Activated CD4-positive, alpha-beta T cell treated with anti-CD3 and anti-CD28 coated beads, Interleukin-2, Interleukin-4, amounts not matched to agents 100 ng/mL and 50 ng/mL, durations not matched to agents 16 hours and 8 hours (primary cell): ENCODE measurements around the gene PRKG1.

Source experiments
- DNase-seq: peaks from one replicate; pipeline ENCODE4 v3.0.0-alpha.2; 2020; ENCODE audit warnings: low spot score

The PRKG1 gene

DNA sequence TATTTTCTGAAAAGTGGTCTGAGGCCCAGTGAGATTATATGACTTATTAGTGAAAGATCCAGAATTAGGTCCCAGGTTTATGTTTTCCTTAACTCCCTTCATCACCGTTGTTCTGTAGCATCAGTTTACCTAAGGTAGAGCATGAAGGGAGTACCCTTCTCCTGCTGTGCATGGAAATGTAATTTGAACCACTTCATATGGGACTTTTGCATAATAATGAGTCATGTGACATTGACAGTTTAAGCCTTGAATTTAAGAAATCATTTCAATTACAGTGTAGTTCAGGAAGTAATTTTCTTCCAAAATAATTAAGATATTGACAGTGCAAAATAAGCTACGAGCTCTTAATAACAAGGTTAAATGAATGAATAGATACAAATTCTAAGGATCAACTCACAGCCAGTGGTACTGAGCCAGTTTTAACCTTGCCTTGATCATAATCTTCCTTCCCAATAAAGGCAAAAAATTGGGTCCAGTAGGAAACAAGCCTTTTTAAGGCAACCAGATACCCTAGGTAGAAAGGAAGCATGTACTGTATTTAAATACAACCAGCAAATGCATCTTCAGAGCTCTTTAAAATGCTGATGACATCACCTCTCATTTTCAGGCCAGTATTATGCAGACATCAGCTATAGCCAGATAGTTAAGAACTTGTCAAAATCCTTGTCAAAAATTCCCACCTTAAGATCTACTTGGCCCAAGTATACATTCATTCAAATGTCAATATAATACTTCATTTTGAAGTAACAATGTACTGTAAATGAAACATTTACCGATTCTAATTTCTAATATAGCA, 1191.0 kb downstream of the PRKG1 start:
- no peak for DNase-seq

DNA sequence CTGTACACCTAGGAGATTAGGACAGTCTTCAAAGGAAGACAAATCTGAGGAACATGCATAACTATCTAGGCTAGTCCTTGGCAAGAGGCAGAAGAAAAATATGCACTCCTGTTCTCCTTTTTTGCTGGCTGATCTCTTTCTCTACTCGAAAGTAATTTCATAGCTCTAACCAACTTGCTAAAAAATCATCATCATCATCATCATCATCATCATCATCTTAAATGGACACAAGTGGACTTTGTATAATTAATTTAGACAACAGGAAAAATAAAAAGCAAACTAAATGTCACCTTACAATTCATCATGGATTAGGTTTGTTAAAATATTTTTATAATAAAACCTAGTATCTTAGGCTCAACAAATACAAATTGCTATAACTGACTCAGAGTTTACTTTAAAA, 1192.6 kb downstream of the PRKG1 start:
- no peak for DNase-seq

DNA sequence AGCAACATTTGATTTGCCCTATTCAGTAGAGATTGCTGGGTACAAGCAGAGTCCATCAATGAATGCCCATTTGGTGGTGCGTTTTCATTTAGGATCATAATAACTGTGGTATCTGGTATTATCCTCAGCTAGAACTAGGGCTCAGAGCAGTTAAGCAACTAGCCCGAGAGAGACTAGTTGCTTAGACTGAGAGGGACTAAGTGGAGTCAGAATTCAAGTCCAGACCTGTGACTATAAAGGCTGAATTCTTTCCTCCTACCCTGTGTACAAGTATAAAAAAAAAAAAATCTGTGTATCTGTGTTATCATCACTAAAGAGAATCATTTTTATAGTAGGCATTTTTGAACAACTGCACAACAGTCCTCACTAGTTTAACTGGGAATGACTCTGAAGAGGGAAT, 1194.5 kb downstream of the PRKG1 start:
- DNase-seq: no peak

DNA sequence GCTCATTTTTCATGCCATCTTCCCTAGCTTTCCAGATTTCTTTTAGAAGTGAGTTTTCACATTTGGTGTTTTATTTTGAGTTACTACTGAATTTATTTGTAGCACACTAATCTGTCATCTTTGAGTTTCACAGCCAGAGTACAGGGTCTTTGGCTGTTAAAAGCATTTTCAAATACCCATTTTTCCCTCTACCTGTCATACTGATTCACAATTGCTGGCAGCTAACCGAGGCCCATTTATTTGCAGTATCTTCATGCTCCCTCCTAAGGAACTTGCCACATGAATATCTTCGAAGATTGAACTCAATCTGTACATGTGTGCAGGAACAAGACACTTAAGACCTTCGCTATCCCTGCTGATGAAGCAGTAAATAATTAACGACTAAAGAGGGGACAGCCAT, 1194.9 kb downstream of the PRKG1 start:
- DNase-seq: no peak

DNA sequence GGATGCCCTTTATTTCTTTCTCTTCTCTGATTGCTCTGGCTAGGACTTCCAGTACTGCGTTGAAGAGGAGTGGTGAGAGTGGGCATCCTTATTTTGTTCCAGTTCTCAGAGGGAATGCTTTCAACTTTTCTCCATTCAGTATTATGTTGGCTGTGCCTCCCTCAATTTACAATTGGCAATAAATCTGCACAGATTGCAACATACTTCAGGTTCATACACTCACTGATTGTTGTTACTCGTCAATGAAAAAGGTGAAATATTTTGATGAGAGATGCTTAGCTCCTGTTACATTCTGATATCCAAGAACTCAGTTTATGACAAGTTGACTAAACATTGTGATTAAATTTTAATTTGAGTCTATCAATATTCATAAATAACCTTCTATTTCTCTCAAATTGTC, 1201.9 kb downstream of the PRKG1 start:
- DNase-seq: no peak

DNA sequence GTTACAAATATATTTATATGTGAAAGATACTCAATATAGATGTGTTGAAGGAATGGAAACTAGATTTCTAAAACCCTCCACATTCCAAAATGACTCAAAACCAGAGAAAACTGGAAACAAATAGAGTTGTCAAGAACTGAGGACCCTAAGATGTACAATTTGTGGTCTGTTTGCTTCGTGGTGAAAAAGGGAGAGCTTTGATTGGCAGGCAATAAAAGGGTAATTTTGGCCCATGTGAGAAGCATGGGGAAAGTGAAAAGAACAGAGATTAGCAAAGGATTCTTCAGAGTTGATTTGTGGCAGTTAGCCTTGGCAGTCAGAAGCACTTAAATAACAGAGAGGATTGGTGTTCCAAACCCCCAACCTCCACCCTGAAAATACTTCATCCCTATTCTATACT, 1202.7 kb downstream of the PRKG1 start:
- DNase-seq: no peak

DNA sequence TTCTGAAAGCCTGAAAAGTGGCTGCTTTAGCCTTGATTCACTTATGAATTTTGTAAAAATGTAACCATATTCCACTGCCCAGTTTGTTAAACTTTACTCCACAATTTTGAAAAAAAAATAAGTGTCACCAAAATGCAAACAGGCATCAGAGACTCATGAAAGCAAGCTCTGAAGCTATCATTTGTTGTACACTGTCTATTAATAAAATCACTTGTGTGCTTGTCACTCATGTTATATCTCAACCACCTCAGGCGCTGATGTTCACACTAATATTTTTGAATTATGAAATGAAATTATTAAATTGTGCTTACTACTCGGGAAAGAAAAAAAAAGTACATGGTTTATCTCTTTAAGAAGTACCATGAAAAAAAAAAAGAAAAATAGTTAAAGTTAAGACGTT, 1205.3 kb downstream of the PRKG1 start:
- no peak for DNase-seq

DNA sequence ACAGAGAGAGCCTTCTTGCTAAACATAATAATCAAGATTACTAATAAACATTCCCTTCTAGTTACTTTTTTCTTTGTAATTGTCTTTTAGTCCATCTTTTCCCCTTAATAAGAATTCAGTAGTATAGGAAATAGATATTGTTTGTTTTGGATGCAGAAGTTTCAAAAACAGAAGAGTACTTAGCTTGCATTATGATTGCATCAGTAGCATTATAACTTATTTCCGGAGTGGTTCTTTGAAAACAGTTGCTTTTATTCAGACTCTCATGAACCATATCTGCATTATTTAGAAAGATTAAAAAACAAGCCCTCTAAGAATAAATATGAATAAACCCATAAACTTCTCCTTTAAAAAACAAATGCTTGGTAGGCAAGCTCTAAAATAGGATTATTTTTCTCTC, 1205.8 kb downstream of the PRKG1 start:
- no peak for DNase-seq

DNA sequence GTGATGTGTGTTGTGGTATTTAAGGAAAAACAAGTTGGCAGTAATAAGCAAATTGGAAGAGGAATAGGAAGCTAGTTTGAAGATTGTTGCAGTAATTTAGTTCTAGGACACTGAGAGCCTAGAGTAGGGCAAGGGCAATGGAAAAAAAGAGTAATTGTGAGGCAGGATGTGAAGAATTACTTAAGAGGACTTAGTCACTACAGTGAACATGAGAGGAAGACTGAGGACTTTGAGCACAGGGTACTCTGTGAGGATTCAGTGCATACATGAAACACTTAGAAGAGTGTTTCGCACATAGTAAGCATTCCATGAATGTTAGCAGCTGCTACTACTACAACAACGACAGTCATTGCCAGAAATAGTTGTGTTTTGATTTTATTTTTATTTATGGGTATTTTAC, 1208.9 kb downstream of the PRKG1 start:
- DNase-seq: no peak

DNA sequence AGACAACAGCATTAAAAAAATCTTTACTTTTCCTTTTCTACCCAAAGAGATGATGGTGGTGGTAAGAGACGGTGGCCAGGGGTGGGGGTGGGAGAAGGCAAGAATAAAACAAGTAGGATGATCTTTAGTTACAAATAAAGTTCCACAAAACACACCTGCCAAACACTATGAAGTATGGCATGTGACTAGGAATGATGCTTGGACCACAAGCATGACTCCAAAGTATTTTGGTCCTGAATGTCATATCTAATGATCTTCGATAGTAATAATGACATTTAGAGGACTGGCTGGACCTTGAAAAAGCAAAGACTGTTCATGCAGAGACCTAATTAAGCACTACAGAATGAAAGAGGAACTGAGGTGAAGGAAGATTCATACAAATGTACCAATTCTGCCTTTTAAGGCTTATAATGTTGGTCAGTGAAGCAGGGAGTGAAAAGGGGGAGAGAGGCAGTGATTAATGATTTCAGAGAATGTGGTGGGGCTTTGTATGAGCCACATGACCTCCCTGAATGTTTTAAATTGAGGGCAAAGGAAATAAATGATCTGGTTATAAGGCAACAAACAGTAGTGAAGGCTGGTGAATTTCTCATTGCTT, 1210.2 kb downstream of the PRKG1 start:
- no peak for DNase-seq

DNA sequence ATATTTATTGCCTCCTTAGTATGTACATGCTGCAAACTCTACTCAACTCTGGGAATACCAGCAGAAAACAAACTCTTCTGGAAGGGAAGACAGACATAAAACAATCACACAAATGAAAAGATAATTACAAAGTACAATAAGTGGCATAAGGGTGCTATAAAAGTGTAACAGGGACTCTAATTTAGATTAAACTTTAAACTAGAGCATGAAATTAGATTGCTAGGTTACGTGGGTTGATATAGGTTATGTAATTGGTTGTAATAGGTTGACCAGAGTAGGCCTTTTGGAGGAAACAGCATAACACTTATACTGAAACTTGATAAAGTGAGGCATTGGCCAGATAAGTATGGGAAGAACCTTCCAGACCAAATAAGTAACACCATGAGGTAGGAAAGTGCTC, 1213.6 kb downstream of the PRKG1 start:
- DNase-seq: no peak

DNA sequence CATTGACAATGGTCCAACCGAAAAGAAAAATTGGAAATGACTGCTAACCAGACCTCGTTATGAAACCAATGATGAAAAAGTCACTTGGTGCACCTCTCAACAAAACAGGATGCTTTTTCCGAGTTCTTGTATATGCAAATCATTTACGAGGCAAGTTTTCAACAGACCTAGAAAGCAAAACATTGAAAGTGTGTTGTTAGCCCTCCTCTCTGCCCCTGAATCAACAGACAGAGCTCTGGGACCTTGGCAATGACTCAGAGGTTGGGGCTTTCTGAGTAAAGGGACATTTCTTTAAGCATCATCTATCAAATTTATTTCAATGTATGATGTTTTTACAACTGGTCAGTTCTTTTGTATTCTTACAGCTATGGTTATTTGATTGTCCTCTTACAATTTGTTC, 1223.5 kb downstream of the PRKG1 start:
- DNase-seq: no peak

DNA sequence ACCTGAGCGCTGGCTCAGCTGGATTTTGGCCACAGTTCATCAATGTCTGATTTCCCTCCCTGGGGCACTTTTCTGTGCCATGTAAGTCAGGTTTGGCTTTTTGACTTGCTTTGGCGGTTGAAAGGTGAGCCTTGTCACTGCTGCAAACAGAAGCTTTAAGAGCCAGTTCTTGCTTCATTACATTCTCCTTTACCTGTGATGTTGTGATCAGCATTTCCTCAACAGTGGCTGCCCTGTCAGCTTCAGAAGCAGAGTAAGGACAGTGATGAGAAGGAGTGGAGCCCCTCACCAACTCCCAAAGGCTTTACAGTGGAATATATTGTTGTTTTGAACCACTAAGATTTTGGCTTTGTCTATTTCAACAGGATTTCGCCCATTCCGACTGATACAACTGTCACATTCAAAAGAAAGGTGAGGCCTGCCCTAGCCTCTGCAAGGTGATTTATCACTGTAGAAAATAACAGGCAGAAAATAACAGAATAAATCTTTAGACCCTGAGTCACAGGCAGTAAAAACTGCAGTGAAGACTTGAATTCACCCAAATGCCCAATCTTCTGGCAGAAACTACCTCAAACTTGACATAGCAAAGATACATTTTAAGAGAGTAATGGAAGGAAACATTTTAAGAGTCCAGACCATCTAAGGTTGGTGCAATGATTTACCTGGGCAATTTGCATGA, 1226.5 kb downstream of the PRKG1 start:
- DNase-seq: no peak

DNA sequence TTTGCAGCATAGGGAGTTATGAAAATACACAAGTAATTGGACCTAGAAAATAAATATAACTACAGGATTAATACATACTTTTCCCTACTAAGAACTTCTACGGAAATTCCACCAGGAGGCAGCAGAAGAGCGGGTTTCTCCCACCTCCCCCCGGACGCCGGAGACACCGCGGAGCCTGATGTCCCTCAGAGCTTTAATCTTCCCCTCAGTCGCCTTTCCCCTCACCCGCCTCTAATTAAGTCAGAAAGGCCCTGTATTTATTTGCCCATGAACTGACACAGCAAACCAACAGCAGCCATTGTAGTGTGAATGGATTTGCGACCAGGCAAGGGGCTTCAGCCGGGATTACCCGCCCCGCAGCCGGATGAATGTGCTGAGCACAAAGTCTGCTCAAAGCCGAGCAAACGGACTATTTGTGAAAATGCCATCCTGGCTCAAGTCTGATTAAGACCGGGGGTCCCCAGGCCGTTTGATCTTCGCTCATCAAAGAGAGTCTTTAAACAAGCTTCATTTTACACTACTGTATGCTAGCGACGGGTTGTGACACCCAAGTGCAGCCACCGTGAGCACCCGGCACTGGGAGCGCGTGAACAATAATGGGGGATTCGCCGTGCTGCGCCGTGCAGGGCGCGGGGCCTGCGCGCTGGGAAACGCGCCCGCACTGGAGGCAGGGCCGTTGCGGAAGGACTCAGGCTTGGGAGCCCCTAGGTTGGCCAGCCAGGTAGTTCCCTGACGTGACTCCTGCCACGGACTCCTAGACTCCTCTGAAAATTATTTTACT, 1234.2 kb downstream of the PRKG1 start:
- peak; percentile 29 for DNase-seq

DNA sequence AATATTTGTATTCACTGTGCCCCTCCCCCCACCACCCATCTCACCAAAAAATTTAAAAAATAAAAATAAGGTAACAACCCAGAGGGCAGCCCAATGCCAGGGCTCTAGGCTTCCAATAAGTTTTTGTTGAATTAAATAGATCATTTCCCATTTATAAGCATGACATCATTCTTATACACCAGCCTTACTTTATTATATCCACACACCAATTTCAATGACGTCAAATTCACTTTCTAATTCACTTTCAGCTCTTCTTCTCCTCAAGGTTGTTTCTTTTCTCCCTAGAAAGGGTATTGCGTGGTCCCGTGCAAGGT, 1238.6 kb downstream of the PRKG1 start:
- no peak for DNase-seq

DNA sequence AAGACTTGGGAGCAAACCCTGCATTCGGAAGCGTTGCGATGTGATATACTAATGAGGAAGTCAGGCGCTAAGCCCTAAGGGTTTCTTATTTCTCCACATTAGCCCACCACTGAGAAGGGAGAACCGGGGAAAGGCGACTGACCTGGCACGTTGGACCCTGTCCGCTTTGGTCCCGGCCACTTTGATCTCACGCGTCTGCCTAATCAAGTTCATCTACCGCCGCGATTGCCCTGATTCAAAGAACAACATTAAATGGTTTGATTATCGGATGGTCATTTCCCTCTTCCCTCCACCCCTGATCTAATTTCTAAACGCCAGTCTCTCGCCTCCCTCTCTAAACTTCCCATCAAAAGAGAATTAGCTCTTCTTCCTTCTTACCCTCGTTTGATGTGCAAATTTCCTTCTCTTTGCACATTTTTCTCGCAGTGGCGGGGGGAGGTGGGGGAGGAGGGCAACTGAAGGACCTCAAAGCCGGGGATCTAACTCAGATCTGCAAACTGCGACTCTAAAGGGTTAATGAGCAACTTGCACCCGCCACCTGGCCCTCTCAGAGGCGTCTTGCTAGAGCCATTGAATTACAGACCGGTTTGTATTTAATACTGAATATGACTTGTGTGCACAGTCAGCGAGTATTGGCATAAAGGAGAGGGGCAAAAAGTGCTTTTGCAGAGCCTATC, 1239.1 kb downstream of the PRKG1 start:
- DNase-seq: no peak

DNA sequence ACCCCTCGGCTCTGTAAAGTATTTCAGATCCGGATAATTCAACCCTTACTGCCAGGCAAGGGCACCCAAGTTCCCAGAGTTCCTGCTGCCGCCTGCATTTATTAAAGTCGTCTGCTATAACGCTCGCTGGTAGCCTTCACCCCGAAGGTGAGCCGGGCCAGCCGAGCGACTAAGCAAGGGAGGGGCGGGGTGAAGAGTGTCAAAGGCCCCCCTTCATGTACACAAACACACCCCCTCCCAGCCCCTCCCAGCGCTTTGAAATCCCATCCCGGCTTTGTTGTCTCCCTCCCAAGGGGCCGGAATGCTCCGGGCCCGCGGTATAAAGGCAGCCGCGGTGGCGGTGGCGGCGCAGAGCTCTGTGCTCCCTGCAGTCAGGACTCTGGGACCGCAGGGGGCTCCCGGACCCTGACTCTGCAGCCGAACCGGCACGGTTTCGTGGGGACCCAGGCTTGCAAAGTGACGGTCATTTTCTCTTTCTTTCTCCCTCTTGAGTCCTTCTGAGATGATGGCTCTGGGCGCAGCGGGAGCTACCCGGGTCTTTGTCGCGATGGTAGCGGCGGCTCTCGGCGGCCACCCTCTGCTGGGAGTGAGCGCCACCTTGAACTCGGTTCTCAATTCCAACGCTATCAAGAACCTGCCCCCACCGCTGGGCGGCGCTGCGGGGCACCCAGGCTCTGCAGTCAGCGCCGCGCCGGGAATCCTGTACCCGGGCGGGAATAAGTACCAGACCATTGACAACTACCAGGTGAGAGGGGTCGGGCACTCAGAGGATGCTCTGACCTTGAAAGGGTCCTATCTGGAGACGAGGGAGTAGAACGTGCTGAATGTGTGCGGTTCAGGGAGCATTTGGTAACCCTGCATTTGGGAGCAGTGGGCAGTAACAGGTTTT, 1239.9 kb downstream of the PRKG1 start, which contains the start of gene DKK1:
TSS of gene DKK1 (plus strand) at position 349 of the 889 bp plus-strand sequence. CDS start at position 503, 154 bp downstream.
- DNase-seq: peak; percentile 14

DNA sequence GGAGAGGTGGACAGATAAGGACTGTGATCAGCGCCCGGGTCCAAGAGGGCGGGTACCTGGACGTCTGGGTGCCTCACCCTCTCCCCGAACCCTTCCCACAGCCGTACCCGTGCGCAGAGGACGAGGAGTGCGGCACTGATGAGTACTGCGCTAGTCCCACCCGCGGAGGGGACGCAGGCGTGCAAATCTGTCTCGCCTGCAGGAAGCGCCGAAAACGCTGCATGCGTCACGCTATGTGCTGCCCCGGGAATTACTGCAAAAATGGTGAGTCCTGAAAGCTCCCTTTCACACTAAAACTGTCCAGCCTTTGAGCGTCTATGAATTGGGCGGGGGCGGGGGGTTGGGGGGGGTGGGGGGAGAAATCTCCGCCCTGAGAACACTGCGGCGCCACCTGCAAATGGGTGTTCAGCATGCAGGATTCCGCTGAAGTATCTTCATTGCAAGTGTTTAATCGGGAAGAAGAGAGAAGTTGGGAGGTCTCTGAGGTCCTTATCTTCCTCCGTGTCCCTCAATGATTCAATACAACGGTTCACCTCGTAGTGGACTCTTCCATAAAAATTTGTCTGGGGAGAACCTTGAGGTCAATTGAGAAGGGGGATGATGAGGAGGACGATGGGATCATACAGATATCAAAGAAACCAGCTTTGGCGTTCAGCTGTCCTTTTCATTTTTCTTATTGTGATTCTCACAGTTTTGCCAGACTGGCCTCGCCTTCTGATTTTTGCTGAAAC, 1240.7 kb downstream of the PRKG1 start:
- no peak for DNase-seq

DNA sequence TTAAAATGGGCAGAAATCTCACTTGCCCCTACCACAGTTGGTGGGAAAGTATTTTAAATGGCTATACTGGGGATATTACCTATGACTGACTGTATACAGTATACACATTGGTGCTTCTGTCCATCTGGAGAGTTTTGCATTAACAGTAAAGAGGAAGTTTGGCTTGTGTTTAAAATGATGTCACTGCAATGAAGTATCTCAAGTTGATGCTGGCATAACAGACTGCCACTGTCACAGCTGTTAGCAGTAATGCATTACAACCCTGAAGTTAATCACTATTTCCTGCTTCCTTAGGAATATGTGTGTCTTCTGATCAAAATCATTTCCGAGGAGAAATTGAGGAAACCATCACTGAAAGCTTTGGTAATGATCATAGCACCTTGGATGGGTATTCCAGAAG, 1241.7 kb downstream of the PRKG1 start:
- no peak for DNase-seq

DNA sequence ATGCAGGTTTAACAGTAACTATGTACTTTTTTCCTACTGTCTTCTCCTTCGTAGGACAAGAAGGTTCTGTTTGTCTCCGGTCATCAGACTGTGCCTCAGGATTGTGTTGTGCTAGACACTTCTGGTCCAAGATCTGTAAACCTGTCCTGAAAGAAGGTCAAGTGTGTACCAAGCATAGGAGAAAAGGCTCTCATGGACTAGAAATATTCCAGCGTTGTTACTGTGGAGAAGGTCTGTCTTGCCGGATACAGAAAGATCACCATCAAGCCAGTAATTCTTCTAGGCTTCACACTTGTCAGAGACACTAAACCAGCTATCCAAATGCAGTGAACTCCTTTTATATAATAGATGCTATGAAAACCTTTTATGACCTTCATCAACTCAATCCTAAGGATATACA, 1242.2 kb downstream of the PRKG1 start:
- no peak for DNase-seq
